EL (cell line): ENCODE measurements around the gene CBX5.
"Not testable (repeated sequence)": the region's sequence is repeated elsewhere in the genome, so short reads cannot be mapped to it uniquely, and the experiment has no call there.

Experiments used
- DNase-seq: peaks from one replicate; pipeline ENCODE4 v3.0.0-alpha.2; 2016

CBX5 gene

DNA sequence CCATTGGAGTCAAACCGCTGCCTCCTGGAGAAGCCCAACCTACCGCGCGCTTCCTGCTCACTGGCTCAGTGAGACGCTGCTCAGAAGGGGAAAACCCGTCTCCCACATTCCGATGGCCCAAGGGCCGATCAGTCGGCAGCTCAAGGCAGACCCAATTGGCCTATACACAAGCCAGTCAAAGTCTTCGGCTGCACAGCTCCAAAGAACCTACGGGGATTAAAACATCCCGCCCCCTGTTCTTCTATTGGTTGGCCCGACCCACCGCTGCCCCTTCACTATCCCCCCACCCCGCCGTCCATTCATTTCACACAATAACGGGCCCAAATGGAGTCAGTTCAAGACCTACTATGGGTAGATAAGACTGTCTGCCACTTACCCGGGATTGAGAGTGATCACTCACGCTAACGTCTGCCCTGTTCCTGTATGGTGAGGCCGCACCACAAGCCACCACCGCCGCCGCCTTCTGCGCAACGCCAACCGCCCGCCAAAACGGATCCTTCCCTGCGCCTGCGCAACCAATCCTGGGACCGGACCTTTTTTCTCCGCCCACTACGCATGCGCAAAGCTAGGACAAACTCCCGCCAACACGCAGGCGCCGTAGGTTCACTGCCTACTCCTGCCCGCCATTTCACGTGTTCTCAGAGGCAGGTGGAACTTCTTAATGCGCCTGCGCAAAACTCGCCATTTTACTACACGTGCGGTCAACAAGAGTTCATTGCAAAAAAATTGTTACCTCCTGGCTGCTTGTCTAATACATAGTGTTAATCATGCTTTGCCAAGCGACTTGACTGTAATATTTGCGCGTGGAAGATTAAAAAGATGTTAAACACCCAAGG, at the start of gene CBX5:
Gene CBX5, minus strand, starts transcription at position 491 of the 836 bp plus-strand sequence. CDS start 22,472 bp downstream, outside the sequence.
- DNase-seq = peak; percentile 100

DNA sequence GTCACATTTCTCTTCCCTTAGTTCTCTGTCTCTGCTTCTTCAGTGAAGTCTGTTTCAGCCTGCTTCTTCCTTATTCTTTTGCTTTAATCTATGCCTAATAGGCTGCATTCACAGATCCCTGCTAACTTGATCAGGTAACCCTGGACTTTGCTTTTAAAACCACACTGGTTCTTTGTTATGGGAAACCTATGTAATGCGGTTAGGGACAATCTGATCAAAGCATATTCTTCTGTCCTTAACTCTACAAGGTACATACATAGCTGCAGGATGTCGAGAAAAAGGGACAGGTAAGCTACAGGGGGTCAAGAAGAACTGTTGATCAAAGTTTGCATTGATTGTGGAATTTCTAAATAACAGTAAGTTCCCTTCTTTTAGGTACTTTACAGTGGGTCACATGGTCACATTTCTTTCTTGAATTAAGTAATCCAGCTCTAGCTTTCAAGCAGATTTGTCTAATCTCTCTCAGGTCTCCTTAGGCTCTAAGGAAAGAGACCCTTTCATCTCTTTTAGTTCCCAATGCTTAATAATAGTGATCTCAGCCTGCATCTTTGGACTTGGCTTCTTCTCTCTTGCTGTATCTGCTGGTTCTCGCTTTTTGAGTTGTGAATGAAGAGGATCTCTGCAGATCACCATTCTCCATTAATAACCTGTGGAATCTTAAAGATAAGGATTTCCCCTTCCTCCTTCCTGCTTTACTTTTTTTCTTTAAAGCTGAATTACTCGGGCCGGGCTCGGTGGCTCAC, 48.8 kb upstream of the CBX5 start:
- DNase-seq = no peak

- DNase-seq = not testable (repeated sequence)
Observed at GRCh38 chr12:54325442-54326109, 45.7 kb upstream of the CBX5 start.

GRCh38 chr12:54324617-54325441, 44.9 kb upstream of the CBX5 start, which contains the start of gene COPZ1:
Gene COPZ1 (plus strand): TSS chr12:54325131. CDS start chr12:54325164, 33 bp downstream.
- peak; percentile 100 for DNase-seq

- no peak for DNase-seq
Observed at GRCh38 chr12:54321363-54321762, 41.4 kb upstream of the CBX5 start.

DNA sequence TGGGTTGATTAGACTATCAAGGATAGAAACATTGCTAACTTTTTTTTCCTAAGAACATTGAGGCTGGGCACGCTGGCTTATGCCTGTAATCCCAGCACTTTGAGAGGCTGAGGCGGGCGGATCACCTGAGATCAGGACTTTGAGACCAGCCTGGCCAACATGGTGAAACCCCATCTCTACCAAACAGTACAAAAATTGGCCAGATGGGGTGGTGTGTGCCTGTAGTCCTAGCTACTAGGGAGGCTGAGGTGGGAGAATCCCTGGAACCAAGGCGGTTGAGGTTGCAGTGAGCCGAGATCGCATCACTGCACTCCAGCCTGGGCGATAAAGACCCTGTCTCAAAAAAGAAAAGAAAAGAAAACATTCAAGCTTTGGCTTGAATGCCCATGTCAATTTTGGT, 32.4 kb upstream of the CBX5 start:
- not testable (repeated sequence) for DNase-seq

- no peak for DNase-seq
Observed at GRCh38 chr12:54311051-54311450, 31.1 kb upstream of the CBX5 start.

DNA sequence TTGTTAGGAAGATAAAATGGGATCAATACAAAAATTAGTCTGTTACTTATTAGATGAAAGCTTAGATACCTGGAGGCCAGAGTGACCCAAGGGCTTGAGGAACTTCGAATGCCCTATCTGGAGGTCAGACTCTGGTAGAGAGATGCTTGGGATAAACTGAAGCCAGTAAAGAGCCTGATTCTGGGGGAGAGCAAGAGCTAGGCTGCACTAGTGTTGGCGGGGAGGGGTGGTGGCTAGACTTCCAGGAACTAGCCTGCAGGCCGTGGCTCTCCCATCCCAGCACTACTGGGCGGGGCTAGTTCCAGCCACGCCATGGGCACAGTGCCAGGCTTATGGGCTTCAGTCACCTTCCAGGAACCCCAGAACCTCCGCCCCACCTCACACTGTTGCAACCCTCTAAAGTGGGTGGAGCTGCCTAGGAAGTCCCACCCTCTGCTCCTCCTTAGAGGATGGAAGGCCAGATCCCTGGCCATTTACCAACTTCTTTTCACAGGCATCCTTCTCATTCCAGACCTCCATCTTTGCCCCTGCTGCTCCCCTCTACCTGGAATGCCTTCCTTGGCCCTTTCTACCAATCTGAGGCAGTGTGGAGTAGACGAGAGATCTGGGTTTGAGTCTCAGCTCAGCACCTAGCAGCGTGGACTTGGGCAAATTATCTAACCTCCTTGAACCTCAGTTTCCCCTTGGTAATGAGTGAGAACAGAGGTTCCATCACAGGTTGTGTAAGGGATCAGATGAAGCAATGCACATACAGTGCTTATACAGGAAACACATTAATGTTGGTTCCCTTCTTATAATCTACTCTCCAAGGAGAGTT, 27.2 kb upstream of the CBX5 start:
- DNase-seq = peak; percentile 56

- peak; percentile 41 for DNase-seq
Observed at GRCh38 chr12:54304187-54304810, 24.4 kb upstream of the CBX5 start.

DNA sequence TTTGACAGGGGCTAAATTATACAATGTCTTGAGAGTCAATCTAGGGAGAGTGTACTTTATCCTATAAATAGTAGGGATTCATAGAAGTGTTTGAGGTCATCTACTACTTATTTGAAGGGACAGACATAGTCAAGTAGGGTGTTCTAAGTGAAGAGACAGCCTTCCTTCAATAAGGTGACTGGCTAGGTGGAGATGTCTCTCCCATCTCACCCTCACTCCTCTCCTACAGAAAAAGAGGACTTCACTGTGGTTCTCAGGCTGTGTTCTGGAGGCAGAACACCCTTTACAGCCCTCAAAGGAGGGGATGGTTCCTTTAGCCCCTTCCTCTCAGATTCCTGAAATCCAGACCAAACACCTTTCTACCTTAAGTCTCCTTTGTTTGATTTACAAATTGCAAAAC, 23.7 kb upstream of the CBX5 start:
- DNase-seq = no peak

GRCh38 chr12:54301428-54302048, 21.6 kb upstream of the CBX5 start:
- DNase-seq = no peak

DNA sequence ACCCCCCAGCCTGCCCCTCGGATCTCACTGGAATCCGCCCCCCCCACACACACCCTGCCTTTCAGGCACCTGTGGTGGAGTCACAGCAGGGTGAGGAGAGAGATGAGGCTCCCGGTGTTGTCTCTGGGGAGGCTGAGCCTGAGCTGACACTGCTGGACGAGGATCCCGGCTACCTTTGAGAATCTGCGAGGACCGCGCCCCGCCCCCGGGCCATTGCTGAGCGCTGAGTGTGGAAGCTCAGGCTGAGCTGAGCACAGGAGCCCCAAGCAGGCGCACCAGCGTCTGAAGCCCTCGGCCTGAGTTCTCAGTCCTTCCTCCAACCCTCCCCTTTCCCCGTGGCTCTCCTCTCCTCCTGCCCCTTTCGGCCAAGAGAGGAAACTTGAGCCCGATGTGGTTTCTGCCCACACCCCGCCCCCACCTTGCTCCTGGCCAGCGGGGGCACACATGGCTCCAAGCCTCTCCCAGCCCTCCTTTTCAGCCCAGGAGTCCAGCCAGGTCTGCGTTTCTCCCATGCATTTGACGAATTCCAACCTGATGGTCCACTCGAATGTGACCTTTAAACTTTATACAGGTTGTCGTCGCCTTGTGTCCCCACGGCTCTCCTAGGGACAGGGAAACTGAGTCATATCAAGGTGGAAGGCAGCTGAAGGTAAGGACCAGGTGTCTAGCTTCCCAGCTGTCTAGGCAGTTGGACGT, 21.0 kb upstream of the CBX5 start, which contains the start of gene NFE2:
Gene NFE2, minus strand, starts transcription at position 284 of the 696 bp plus-strand sequence. CDS start 5,767 bp downstream, outside the sequence.
- peak; percentile 87 for DNase-seq

GRCh38 chr12:54300225-54300731, 20.4 kb upstream of the CBX5 start:
- peak; percentile 38 for DNase-seq

DNA sequence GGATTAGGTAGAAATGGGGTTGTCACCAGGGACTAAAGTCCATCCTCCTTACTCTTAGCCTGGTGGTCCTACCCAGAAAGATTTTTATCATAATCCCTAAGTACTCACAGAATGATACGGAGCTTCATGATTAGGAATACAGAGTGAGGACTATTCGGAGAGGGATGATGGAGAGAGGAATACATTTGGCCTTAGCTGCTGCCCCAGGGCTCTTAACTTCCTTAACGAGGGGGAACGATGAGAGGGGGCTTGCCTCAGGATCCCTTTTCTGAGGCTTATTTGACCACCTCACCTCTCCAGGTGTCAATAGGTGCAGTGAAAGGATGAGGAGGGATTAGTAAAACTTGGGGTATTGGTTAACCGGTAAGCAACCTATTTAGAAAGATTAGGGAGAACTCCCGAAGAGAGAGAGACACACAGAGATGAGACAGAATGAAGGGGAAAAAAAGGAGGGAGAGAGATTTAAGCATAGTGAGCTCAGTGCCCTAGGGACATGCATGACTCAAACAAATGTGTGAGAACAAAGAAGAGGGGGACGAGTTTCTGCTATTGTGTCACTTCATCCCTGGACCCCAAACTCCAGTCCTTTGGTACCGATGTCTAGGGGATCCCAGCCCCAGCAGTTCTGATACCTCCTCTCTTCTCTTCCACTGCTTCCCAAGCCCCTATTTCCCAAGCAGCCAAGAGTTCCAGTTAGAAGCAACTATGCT, 19.7 kb upstream of the CBX5 start:
- DNase-seq = peak; percentile 56

- no peak for DNase-seq
Observed at GRCh38 chr12:54298904-54299303, 19.0 kb upstream of the CBX5 start.

DNA sequence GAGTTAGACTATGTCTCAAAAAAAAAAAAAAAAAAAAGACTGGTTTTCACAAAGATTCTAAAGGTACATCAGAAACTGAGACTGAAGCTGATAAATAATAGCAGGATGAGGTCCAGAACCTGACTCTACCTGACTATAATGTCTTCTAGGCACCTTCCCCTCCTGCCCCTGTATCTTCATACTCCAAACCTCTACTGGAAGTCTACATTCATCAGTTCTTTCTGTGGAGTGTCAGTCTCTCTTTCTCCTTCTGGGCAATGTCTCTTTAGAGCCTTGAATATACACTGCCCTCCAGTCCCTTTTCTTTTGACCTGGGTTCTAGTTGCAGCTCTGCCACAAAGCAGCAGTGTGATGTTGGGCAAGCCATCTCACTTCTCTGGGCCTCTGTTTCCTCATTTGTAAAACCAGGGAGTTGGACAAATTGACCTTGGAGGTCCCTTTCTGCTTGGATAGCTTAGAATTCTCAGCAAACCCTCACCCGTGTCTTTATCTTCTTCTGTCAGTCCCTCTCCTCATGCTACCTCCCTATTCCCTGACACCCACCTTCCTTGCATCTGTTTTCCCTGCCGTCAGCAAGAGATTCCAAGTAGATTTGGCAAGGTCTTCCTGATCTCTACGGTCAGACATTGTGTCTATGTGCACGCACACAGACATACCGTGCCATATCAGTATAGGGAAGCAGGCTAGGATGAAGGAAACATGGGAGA, 16.6 kb upstream of the CBX5 start:
- no peak for DNase-seq

DNA sequence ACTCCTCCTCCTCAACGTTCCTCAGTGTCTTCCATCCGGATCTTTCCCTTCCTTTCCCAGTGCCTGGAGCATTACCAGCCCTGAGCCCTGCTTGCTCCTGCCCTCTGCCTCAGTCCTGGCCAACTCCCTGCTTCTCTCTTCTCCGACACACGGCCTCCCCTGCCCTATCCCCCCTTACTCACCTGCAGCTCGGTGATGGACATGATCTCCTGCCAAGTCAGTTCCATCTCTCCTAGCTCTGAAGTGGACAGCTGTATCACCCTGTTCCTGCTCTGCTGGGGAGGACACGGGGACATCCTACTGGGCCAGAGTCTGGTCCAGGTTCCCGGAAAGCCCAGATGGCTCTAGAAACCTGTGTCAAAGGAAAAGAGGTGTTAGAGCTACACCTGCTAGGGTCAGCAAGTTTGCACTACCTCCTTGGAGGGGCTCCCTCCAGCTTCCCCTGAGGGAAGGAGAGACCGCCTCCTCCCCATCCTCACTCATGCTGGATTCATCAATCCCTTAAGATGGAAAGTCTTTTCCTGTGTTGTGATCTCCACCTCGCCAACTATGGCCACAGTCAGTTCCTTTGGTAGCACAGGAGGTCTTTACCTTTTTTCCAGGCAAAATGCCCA, 15.1 kb upstream of the CBX5 start:
- DNase-seq = no peak
